Gastrocnemius medialis (tissue), 4 donors: ENCODE measurements around the gene PLA2G3. TPM values are rescaled to one million over a fixed set of nuclear protein-coding genes. Genes with fewer than 3 reads are reported as not detected.

Source experiments
- ATAC-seq, 2 donors: fragments of 150-250 bp; one replicate each; pipeline ENCODE4 v1.9.1; 2016
- DNase-seq, 2 donors: peaks; one replicate each; pipeline ENCODE4 v3.0.0-alpha.2; 2019
- H3K27ac ChIP-seq, 4 donors: fragments of 200-600 bp; sonication (generic); 1 replicate in 1 of 4; 2 replicates in 3 of 4; pipeline ENCODE4 v1.5.1; 2016 to 2018; ENCODE audit warnings: mild to moderate bottlenecking in 2 of 4, moderate library complexity in 1 of 4
- H3K27me3 ChIP-seq, 3 donors: fragments of 200-600 bp; sonication (generic) in 2 of 3; 1 replicate in 1 of 3; 2 replicates in 2 of 3; pipeline versions ENCODE4 v1.5.1 to v1.6.0; 2016 to 2019; ENCODE audit warnings: mild to moderate bottlenecking in 1 of 3, moderate library complexity in 1 of 3
- H3K36me3 ChIP-seq, 2 donors: fragments of 200-600 bp; sonication (generic) in 1 of 2; one replicate each; pipeline ENCODE4 v1.5.1; 2017 to 2018
- H3K4me1 ChIP-seq, 2 donors: fragments of 200-600 bp; sonication (generic) in 1 of 2; one replicate each; pipeline ENCODE4 v1.5.1; 2016 to 2017; ENCODE audit warnings: mild to moderate bottlenecking in 2 of 2
- H3K4me3 ChIP-seq, 4 donors: fragments of 200-600 bp; sonication (generic) in 3 of 4; 1 replicate in 1 of 4; 2 replicates in 3 of 4; pipeline ENCODE4 v1.5.1; 2016 to 2019; ENCODE audit warnings: mild to moderate bottlenecking in 2 of 4
- H3K9me3 ChIP-seq, 3 donors: fragments of 200-600 bp; sonication (generic) in 2 of 3; 1 replicate in 1 of 3; 2 replicates in 2 of 3; pipeline ENCODE4 v1.5.1; 2016 to 2019
- CTCF ChIP-seq, 5 experiments: fragments of 450-650 bp in 3 of 5; fragments of 200-600 bp in 2 of 5; sonication (generic) in 2 of 5; IDR thresholded peaks in 4 of 5; conservative IDR thresholded peaks in 1 of 5; 1 replicate in 4 of 5; 2 replicates in 1 of 5; pipeline ENCODE4 v1.5.1; 2016 to 2019; ENCODE audit warnings: antibody characterized with exemption in 5 of 5, mild to moderate bottlenecking in 3 of 5, moderate library complexity in 3 of 5
- POLR2A ChIP-seq, 2 donors: fragments of 450-650 bp; IDR thresholded peaks; one replicate each; pipeline ENCODE4 v1.6.1; 2017; ENCODE audit warnings: antibody characterized with exemption in 2 of 2, mild to moderate bottlenecking in 2 of 2, moderate library complexity in 2 of 2
- in situ Hi-C, 4 donors: fragments of 200-750 bp; cut with MboI; loops; one replicate each; pipeline versions ENCODE4 v1.15.0 to v1.8.0; 2017; ENCODE audit warnings: low sequenced_read_pairs in 4 of 4
- intact Hi-C: fragments of 100-400 bp; cut with DNase I; formaldehyde crosslinking; loops from one replicate; pipeline ENCODE4 v1.15.1; 2023; ENCODE audit warnings: low total_unique reads
- total RNA-seq, 4 donors: library from RNA; depleted of rRNA; stranded (reverse); fragments of >200 nt; gene quantifications; one replicate each; pipeline versions ENCODE4 v1.1.0 to v1.2.3, GENCODE V29; 2016

The PLA2G3 gene
- total RNA-seq, 4 donors from 2014 or later = not detected

DNA sequence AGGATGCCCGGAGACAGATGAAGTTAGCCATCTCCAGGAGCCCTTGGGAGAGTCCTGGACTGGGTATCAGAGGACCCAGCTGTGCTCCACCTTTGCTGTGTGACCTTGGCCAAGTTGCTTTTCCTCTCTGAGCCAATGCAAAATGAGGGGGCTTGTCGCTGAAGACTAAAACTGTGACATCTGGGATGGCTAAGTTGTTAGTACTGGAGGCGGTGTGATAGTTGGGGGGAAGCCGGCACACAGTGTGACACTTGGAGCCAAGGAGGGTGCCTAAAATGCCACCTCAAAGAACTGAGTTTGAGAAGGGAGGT is 17.1 kb downstream of the PLA2G3 start:
- peak overlapping the region in 2 of 4 donors; percentile 60 to 73 for H3K27ac ChIP-seq
- no peaks in the 10 kb centered on the region for H3K27me3 ChIP-seq
- no peak for DNase-seq
- TF ChIP-seq CTCF (IDR thresholded peaks at IDR 0.05 in 4 of 5, conservative IDR thresholded peaks at IDR 0.05 in 1 of 5) (no peak), POLR2A (IDR thresholded peaks at IDR 0.05) (no peak)
- peak overlapping the region; percentile 34 to 44 (median 40) for H3K4me3 ChIP-seq
- in situ Hi-C loops (no loop called here), intact Hi-C loops (no loop called here)
- ATAC-seq = no peak
- no peaks in the 10 kb centered on the region for H3K36me3 ChIP-seq
- H3K9me3 ChIP-seq = no peaks in the 10 kb centered on the region
- peaks cover 24 to 30% of the 10 kb centered on the region in 2 donors for H3K4me1 ChIP-seq

DNA sequence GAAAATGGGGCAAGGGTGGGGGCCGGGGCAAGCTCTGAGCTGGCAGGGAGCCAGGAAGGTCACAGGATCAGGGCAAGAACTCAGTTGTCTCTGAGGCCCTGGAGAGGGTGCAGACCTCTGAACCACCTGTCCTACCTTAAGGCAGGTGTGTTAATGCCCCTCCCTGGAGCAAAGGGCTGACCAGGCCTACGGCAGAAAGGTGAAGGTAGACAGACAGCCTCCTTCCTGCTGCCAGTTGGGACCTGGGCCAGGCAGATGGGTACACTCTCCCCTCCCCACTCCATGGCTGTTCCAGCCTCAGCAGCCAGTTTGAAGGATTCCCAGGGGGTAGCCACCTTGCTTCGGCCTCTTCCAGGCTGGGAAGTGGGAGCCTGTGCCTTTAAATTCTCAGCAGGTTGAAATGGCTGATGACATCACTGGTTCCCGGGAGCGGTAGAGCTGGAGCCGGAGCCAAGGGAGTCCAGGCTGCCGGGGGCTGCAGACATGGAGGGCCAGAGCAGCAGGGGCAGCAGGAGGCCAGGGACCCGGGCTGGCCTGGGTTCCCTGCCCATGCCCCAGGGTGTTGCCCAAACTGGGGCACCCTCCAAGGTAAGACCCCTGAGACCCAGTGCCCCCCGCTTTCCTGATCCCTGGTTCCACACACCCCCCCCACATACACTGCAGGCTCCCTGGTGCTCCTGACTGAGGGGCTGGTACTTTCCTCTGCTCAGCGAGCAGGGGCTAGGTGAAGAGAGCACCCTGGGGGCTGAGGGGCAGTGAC is 17.6 kb downstream of the PLA2G3 start, which contains the start of gene INPP5J:
Gene INPP5J, plus strand, starts transcription at position 435 of the 760 bp plus-strand sequence. Its CDS starts 49 bp downstream, at position 484.
- DNase-seq = peak in 1 of 2 donors; percentile 58
- no peaks in the 10 kb centered on the region for H3K9me3 ChIP-seq
- peak within 1 kb of the TSS; percentile 60 to 73 (median 65) for H3K27ac ChIP-seq
- H3K27me3 ChIP-seq = no peaks in the 10 kb centered on the region
- H3K4me3 ChIP-seq = peak within 1 kb of the TSS; percentile 34 to 44 (median 40)
- peak; percentile 65 to 76 for ATAC-seq
- no peak for TF ChIP-seq POLR2A (IDR thresholded peaks at IDR 0.05)
- no peak for TF ChIP-seq CTCF (IDR thresholded peaks at IDR 0.05 in 4 of 5, conservative IDR thresholded peaks at IDR 0.05 in 1 of 5)
- H3K36me3 ChIP-seq = no peaks in the 10 kb centered on the region
- in situ Hi-C loops (no loop called here), intact Hi-C loops (no loop called here)
- H3K4me1 ChIP-seq = peaks cover 24 to 30% of the 10 kb centered on the region in 2 donors

GRCh38 chr22:31122196-31122531 is 18.1 kb downstream of the PLA2G3 start:
- ATAC-seq (no peak), DNase-seq (no peak)
- peak overlapping the region in 1 of 4 donors; percentile 38 for H3K4me3 ChIP-seq
- in situ Hi-C loops (no loop called here), intact Hi-C loops (no loop called here)
- H3K27me3 ChIP-seq = no peaks in the 10 kb centered on the region
- TF ChIP-seq POLR2A (IDR thresholded peaks at IDR 0.05) (no peak), CTCF (IDR thresholded peaks at IDR 0.05 in 4 of 5, conservative IDR thresholded peaks at IDR 0.05 in 1 of 5) (no peak)
- peak overlapping the region; percentile 60 to 73 (median 65) for H3K27ac ChIP-seq
- no peaks in the 10 kb centered on the region for H3K9me3 ChIP-seq
- peaks cover 24 to 30% of the 10 kb centered on the region in 2 donors for H3K4me1 ChIP-seq
- no peaks in the 10 kb centered on the region for H3K36me3 ChIP-seq

- intact Hi-C loops = no loop called here
- Histone ChIP-seq H3K27ac (no peak overlapping the region), H3K9me3 (no peaks in the 10 kb centered on the region), H3K36me3 (no peaks in the 10 kb centered on the region), H3K4me3 (no peak overlapping the region), H3K27me3 (no peaks in the 10 kb centered on the region), H3K4me1 (peaks cover 24 to 30% of the 10 kb centered on the region in 2 donors)
- in situ Hi-C loops = no loop called here
- ATAC-seq (no peak), DNase-seq (no peak)
- TF ChIP-seq CTCF (IDR thresholded peaks at IDR 0.05 in 4 of 5, conservative IDR thresholded peaks at IDR 0.05 in 1 of 5) (no peak), POLR2A (IDR thresholded peaks at IDR 0.05) (no peak)
Observed at GRCh38 chr22:31121403-31121802, 18.9 kb downstream of the PLA2G3 start.
